Gastrocnemius medialis (tissue), 4 donors: Measurements from ENCODE around the gene C12orf42. TPM values are rescaled to one million over a fixed set of nuclear protein-coding genes. Genes with fewer than 3 reads are reported as not detected.

Source experiments
- ATAC-seq, 2 donors: fragments of 150-250 bp; one replicate each; pipeline ENCODE4 v1.9.1; 2016
- DNase-seq, 2 donors: peaks; one replicate each; pipeline ENCODE4 v3.0.0-alpha.2; 2019
- H3K27ac ChIP-seq, 4 donors: fragments of 200-600 bp; sonication (generic); 1 replicate in 1 of 4; 2 replicates in 3 of 4; pipeline ENCODE4 v1.5.1; 2016 to 2018; ENCODE audit warnings: mild to moderate bottlenecking in 2 of 4, moderate library complexity in 1 of 4
- H3K27me3 ChIP-seq, 3 donors: fragments of 200-600 bp; sonication (generic) in 2 of 3; 1 replicate in 1 of 3; 2 replicates in 2 of 3; pipeline versions ENCODE4 v1.5.1 to v1.6.0; 2016 to 2019; ENCODE audit warnings: mild to moderate bottlenecking in 1 of 3, moderate library complexity in 1 of 3
- H3K36me3 ChIP-seq, 2 donors: fragments of 200-600 bp; sonication (generic) in 1 of 2; one replicate each; pipeline ENCODE4 v1.5.1; 2017 to 2018
- H3K4me1 ChIP-seq, 2 donors: fragments of 200-600 bp; sonication (generic) in 1 of 2; one replicate each; pipeline ENCODE4 v1.5.1; 2016 to 2017; ENCODE audit warnings: mild to moderate bottlenecking in 2 of 2
- H3K4me3 ChIP-seq, 4 donors: fragments of 200-600 bp; sonication (generic) in 3 of 4; 1 replicate in 1 of 4; 2 replicates in 3 of 4; pipeline ENCODE4 v1.5.1; 2016 to 2019; ENCODE audit warnings: mild to moderate bottlenecking in 2 of 4
- H3K9me3 ChIP-seq, 3 donors: fragments of 200-600 bp; sonication (generic) in 2 of 3; 1 replicate in 1 of 3; 2 replicates in 2 of 3; pipeline ENCODE4 v1.5.1; 2016 to 2019
- CTCF ChIP-seq, 5 experiments: fragments of 450-650 bp in 3 of 5; fragments of 200-600 bp in 2 of 5; sonication (generic) in 2 of 5; IDR thresholded peaks in 4 of 5; conservative IDR thresholded peaks in 1 of 5; 1 replicate in 4 of 5; 2 replicates in 1 of 5; pipeline ENCODE4 v1.5.1; 2016 to 2019; ENCODE audit warnings: antibody characterized with exemption in 5 of 5, mild to moderate bottlenecking in 3 of 5, moderate library complexity in 3 of 5
- POLR2A ChIP-seq, 2 donors: fragments of 450-650 bp; IDR thresholded peaks; one replicate each; pipeline ENCODE4 v1.6.1; 2017; ENCODE audit warnings: antibody characterized with exemption in 2 of 2, mild to moderate bottlenecking in 2 of 2, moderate library complexity in 2 of 2
- in situ Hi-C, 4 donors: fragments of 200-750 bp; cut with MboI; loops; one replicate each; pipeline versions ENCODE4 v1.15.0 to v1.8.0; 2017; ENCODE audit warnings: low sequenced_read_pairs in 4 of 4
- intact Hi-C: fragments of 100-400 bp; cut with DNase I; formaldehyde crosslinking; loops from one replicate; pipeline ENCODE4 v1.15.1; 2023; ENCODE audit warnings: low total_unique reads
- total RNA-seq, 4 donors: library from RNA; depleted of rRNA; stranded (reverse); fragments of >200 nt; gene quantifications; one replicate each; pipeline versions ENCODE4 v1.1.0 to v1.2.3, GENCODE V29; 2016

C12orf42 gene
- total RNA-seq, 4 donors from 2014 or later: not detected

DNA sequence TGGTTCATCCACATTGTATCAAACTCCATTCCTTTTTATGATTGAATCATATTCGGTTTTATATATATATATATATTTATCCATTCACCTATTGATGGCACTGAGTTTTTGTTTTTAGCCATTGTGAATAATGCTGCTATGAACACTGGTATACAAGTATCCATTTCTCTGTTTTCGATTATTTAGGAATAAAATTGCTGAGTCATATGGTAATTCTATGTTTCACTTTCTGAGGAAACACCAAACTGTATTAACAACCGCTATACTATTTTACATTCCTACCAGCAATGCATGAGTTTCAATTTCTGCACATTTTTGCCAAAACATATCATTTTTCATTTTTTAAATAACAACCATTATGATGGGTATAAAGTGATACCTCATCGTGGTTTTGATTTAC lies 104.7 kb downstream of the C12orf42 start:
- no peaks in the 10 kb centered on the region for H3K27me3 ChIP-seq
- no peaks in the 10 kb centered on the region for H3K36me3 ChIP-seq
- ATAC-seq: no peak
- no peaks in the 10 kb centered on the region for H3K9me3 ChIP-seq
- in situ Hi-C loops (no loop called here), intact Hi-C loops (no loop called here)
- DNase-seq: no peak
- no peak overlapping the region for H3K27ac ChIP-seq
- no peaks in the 10 kb centered on the region for H3K4me1 ChIP-seq
- no peak overlapping the region for H3K4me3 ChIP-seq
- TF ChIP-seq POLR2A (IDR thresholded peaks at IDR 0.05): no peak
- TF ChIP-seq CTCF (IDR thresholded peaks at IDR 0.05 in 4 of 5, conservative IDR thresholded peaks at IDR 0.05 in 1 of 5): no peak

DNA sequence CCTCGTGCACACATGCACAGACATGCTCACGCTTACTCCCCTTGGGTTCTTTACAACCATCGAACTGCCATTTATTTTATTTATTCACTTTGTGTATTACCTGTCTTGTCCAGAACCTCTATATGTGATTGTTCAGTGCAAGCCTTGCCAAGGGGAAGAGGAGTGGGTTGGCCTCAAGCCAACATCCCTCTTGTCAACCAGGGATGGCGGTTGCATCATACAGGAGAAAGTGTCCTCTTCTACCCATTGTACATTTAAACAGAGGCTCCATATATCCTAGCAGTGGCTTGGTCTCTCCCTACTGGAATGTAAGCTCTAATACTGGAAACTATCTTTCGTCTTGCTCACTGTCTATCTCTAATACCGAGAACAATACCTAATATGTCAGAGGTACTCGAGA lies 108.4 kb downstream of the C12orf42 start:
- Histone ChIP-seq H3K36me3 (no peaks in the 10 kb centered on the region), H3K4me1 (no peaks in the 10 kb centered on the region), H3K27me3 (no peaks in the 10 kb centered on the region), H3K27ac (no peak overlapping the region), H3K4me3 (no peak overlapping the region), H3K9me3 (no peaks in the 10 kb centered on the region)
- intact Hi-C loops (no loop called here), in situ Hi-C loops (no loop called here)
- ATAC-seq (no peak), DNase-seq (no peak)
- TF ChIP-seq POLR2A (IDR thresholded peaks at IDR 0.05) (no peak), CTCF (IDR thresholded peaks at IDR 0.05 in 4 of 5, conservative IDR thresholded peaks at IDR 0.05 in 1 of 5) (no peak)

- H3K27ac ChIP-seq: no peak overlapping the region
- ATAC-seq (no peak), DNase-seq (no peak)
- intact Hi-C loops: no loop called here
- H3K27me3 ChIP-seq: no peaks in the 10 kb centered on the region
- no peak for TF ChIP-seq POLR2A (IDR thresholded peaks at IDR 0.05)
- no peak for TF ChIP-seq CTCF (IDR thresholded peaks at IDR 0.05 in 4 of 5, conservative IDR thresholded peaks at IDR 0.05 in 1 of 5)
- no peak overlapping the region for H3K4me3 ChIP-seq
- no peaks in the 10 kb centered on the region for H3K36me3 ChIP-seq
- H3K4me1 ChIP-seq: no peaks in the 10 kb centered on the region
- H3K9me3 ChIP-seq: no peaks in the 10 kb centered on the region
- in situ Hi-C loops: no loop called here
These were observed 109.3 kb downstream of the C12orf42 start for GRCh38 chr12:103386451-103386850.

- no peak for ATAC-seq
- intact Hi-C loops (no loop called here), in situ Hi-C loops (no loop called here)
- no peaks in the 10 kb centered on the region for H3K36me3 ChIP-seq
- DNase-seq: no peak
- H3K4me3 ChIP-seq: no peak overlapping the region
- no peaks in the 10 kb centered on the region for H3K27me3 ChIP-seq
- H3K9me3 ChIP-seq: no peaks in the 10 kb centered on the region
- H3K4me1 ChIP-seq: no peaks in the 10 kb centered on the region
- H3K27ac ChIP-seq: no peak overlapping the region
- TF ChIP-seq CTCF (IDR thresholded peaks at IDR 0.05 in 4 of 5, conservative IDR thresholded peaks at IDR 0.05 in 1 of 5): no peak
- no peak for TF ChIP-seq POLR2A (IDR thresholded peaks at IDR 0.05)
These were observed 112.9 kb downstream of the C12orf42 start for GRCh38 chr12:103382736-103383346.

GRCh38 chr12:103382119-103382518 lies 113.6 kb downstream of the C12orf42 start:
- in situ Hi-C loops: no loop called here

More at GRCh38 chr12:103382119-103382518, 113.6 kb downstream of the C12orf42 start:
- Histone ChIP-seq H3K27ac (no peak overlapping the region), H3K4me1 (no peaks in the 10 kb centered on the region), H3K27me3 (no peaks in the 10 kb centered on the region), H3K36me3 (no peaks in the 10 kb centered on the region), H3K9me3 (no peaks in the 10 kb centered on the region), H3K4me3 (no peak overlapping the region)
- TF ChIP-seq POLR2A (IDR thresholded peaks at IDR 0.05): no peak
- no peak for TF ChIP-seq CTCF (IDR thresholded peaks at IDR 0.05 in 4 of 5, conservative IDR thresholded peaks at IDR 0.05 in 1 of 5)
- DNase-seq (no peak), ATAC-seq (no peak)
- intact Hi-C loops: no loop called here
